Adrenal gland (tissue), 12 donors: Measurements from ENCODE around the gene NR0B1. TPM values are rescaled to one million over a fixed set of nuclear protein-coding genes. Genes with fewer than 3 reads are reported as not detected.
A peak's percentile ranks its signal among the peaks of the same experiment; 100 is the strongest.

Source experiments
- DNase-seq, 7 donors: peaks; one replicate each; pipeline ENCODE4 v3.0.0-alpha.2; 2019 to 2020
- H3K27ac ChIP-seq, 5 donors: fragments of 200-600 bp; sonication (generic) in 4 of 5; 1 replicate in 3 of 5; 2 replicates in 2 of 5; pipeline versions ENCODE4 v1.5.1 to v1.8.0; 2016 to 2020; ENCODE audit warnings: mild to moderate bottlenecking in 1 of 5
- H3K27me3 ChIP-seq: fragments of 200-600 bp; 2 replicates; pipeline ENCODE4 v1.8.0; 2021
- H3K36me3 ChIP-seq, 2 donors: fragments of 200-600 bp; replicated peaks in 1 of 2; 1 replicate in 1 of 2; 2 replicates in 1 of 2; pipeline versions ENCODE4 v1.5.1 to v1.8.0; 2018 to 2022
- H3K4me1 ChIP-seq, 2 donors: fragments of 200-600 bp; replicated peaks in 1 of 2; 1 replicate in 1 of 2; 2 replicates in 1 of 2; pipeline versions ENCODE4 v1.5.1 to v1.8.0; 2018 to 2021
- H3K4me3 ChIP-seq, 4 donors: fragments of 200-600 bp; sonication (generic) in 3 of 4; one replicate each; pipeline ENCODE4 v1.5.1; 2016 to 2018
- H3K9me3 ChIP-seq, 3 donors: fragments of 200-600 bp; sonication (generic) in 1 of 3; replicated peaks in 1 of 3; 1 replicate in 2 of 3; 2 replicates in 1 of 3; pipeline versions ENCODE4 v1.5.1 to v1.8.0; 2016 to 2021
- POLR2A ChIP-seq, 2 donors: fragments of 450-650 bp; IDR thresholded peaks; one replicate each; pipeline ENCODE4 v1.6.1; 2017; ENCODE audit warnings: antibody characterized with exemption in 2 of 2, mild to moderate bottlenecking in 2 of 2, moderate library complexity in 1 of 2
- whole genome bisulfite sequencing, 4 donors: extraction: QIAGEN DNeasy Blood & Tissue Kit in 2 of 4; methylation state at CpG; one replicate each; pipeline versions ENCODE4 v1.1.5 to v1.1.7; 2013 to 2017; 5-methylcytosine and 5-hydroxymethylcytosine counted together
- intact Hi-C, 2 donors: fragments of 100-400 bp; cut with DNase I; formaldehyde crosslinking; loops; one replicate each; pipeline versions ENCODE4 v1.14.1 to v1.15.0; 2022 to 2023
- polyA plus RNA-seq, 3 donors: library from polyadenylated mRNA; stranded (reverse); fragments of 200-250 nt in 2 of 3; fragments of 350-450 nt in 1 of 3; fragmentation: Illumina TruSeq in 1 of 3; extraction: RNeasy Lipid Tissue Mini Kit (QIAGEN cat#74804) in 1 of 3; gene quantifications; one replicate each; pipeline ENCODE4 v1.2.3, GENCODE V29; 2013 to 2014
- total RNA-seq, 9 donors: library from RNA; depleted of rRNA in 4 of 9; stranded (reverse); fragments of >200 nt in 4 of 9; fragments of 120-200 nt in 1 of 9; fragmentation: NEBNext Ultra II Directional in 1 of 9; extraction: Animal tissue kit (Norgen Biotek cat#: 25700) in 1 of 9; gene quantifications; one replicate each; pipeline versions ENCODE4 v1.1.0 to v1.2.4, GENCODE V29; 2013 to 2023
- TF ChIP-seq, protein P1 (sequence below), 6 experiments: fragments of 450-650 bp in 4 of 6; fragments of 200-600 bp in 2 of 6; sonication (generic) in 1 of 6; IDR thresholded peaks; 1 replicate in 5 of 6; 2 replicates in 1 of 6; pipeline versions ENCODE4 v1.5.1 to v1.8.0; 2016 to 2021; ENCODE audit warnings: antibody characterized with exemption in 6 of 6, mild to moderate bottlenecking in 2 of 6, moderate library complexity in 1 of 6
- donor health status: healthy with polysubstance abuse.
- donor health status: Bipolar disorder and iron deficiency.
- donor health status: DM: yes; HTN: yes; CAD: no.
- donor health status: DM: no; HTN: no; CAD: no.
- donor health status: DM: no; HTN: no; CAD: no.
- donor health status: DM: yes; HTN: yes; CAD: no.

NR0B1 gene
- total and polyA plus RNA-seq, 12 donors = 5.4 to 77.4 (median 43.3) TPM

DNA sequence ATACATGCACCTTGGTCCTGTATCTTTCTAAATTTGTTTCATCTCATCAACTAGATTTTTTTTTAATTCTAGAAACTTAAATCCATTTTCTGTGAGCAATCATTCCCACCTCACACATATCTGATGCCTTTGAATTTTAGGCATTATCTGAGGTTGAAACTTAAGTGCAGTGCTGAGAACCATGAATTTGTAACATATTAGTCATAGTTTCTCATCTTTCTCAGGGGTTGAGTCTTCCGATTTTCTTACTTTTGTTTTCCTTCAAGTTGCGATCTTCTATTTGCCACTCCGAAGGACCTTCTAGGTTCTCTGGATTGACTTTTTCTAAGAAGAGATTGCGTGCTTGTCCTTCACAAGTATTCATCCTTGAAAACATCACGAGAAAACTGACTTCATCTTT lies 3.7 kb upstream of the NR0B1 start:
- 42 to 58% (median 52%) methylated on average over 5 of the region's 5 CpGs for WGBS, 4 donors
- H3K27ac ChIP-seq = peak overlapping the region in 3 of 5 donors; percentile 4 to 71 (median 46)
- H3K36me3 ChIP-seq = no peaks in the 10 kb centered on the region
- intact Hi-C loops = no loop called here
- H3K27me3 ChIP-seq = peaks cover 15% of the 10 kb centered on the region
- H3K9me3 ChIP-seq = no peaks in the 10 kb centered on the region
- TF ChIP-seq, protein P1, sequence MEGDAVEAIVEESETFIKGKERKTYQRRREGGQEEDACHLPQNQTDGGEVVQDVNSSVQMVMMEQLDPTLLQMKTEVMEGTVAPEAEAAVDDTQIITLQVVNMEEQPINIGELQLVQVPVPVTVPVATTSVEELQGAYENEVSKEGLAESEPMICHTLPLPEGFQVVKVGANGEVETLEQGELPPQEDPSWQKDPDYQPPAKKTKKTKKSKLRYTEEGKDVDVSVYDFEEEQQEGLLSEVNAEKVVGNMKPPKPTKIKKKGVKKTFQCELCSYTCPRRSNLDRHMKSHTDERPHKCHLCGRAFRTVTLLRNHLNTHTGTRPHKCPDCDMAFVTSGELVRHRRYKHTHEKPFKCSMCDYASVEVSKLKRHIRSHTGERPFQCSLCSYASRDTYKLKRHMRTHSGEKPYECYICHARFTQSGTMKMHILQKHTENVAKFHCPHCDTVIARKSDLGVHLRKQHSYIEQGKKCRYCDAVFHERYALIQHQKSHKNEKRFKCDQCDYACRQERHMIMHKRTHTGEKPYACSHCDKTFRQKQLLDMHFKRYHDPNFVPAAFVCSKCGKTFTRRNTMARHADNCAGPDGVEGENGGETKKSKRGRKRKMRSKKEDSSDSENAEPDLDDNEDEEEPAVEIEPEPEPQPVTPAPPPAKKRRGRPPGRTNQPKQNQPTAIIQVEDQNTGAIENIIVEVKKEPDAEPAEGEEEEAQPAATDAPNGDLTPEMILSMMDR (IDR thresholded peaks at IDR 0.05) = no peak
- TF ChIP-seq POLR2A (IDR thresholded peaks at IDR 0.05) = no peak
- peaks cover 0 to 5% of the 10 kb centered on the region in 2 donors for H3K4me1 ChIP-seq
- peak overlapping the region in 1 of 4 donors; percentile 19 for H3K4me3 ChIP-seq
- no peak for DNase-seq

DNA sequence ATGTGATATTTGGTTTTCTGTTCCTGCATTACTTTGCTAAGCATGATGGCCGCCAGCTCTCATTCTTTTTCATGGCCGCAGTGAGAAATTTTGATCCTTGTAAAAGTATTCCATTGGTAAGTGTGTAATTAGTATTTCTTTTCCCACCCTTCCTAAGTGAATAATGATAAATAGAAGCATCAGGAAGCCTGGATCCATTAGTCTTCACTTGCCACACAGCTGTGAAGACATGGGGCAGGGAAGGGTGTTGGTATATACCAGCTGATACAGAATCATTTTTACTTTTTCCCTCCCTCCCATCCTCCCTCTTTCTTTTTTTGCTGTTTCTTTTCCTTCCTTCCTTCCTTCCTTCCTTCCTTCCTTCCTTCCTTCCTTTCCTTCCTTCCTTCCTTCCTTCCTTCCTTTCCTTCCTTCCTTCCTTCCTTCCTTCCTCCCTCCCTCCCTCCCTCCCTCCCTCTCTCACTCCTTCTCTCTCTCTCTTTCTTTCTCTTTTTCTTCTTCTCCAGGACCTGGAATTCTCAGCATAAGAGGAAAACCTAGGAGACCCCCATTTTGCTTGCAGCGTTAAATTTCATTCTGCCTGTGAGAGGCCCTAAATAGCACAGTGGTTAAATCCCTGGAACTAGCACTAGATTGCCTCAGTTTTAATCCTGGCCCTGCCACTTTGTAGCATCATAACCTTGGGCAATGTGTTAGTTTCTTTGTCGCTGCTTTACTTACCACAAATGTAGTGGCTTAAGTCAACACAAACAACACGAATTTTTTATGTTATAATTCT lies 1.4 kb upstream of the NR0B1 start:
- H3K4me1 ChIP-seq = peaks cover 0 to 5% of the 10 kb centered on the region in 2 donors
- DNase-seq = no peak
- TF ChIP-seq, protein P1 (IDR thresholded peaks at IDR 0.05) = no peak
- TF ChIP-seq POLR2A (IDR thresholded peaks at IDR 0.05) = no peak
- H3K36me3 ChIP-seq = no peaks in the 10 kb centered on the region
- peaks cover 20% of the 10 kb centered on the region for H3K27me3 ChIP-seq
- H3K9me3 ChIP-seq = no peaks in the 10 kb centered on the region
- no peak overlapping the region for H3K4me3 ChIP-seq
- 60 to 85% (median 73%) methylated on average over 5 of the region's 5 CpGs for WGBS, 4 donors
- H3K27ac ChIP-seq = no peak overlapping the region
- intact Hi-C loops = no loop called here

DNA sequence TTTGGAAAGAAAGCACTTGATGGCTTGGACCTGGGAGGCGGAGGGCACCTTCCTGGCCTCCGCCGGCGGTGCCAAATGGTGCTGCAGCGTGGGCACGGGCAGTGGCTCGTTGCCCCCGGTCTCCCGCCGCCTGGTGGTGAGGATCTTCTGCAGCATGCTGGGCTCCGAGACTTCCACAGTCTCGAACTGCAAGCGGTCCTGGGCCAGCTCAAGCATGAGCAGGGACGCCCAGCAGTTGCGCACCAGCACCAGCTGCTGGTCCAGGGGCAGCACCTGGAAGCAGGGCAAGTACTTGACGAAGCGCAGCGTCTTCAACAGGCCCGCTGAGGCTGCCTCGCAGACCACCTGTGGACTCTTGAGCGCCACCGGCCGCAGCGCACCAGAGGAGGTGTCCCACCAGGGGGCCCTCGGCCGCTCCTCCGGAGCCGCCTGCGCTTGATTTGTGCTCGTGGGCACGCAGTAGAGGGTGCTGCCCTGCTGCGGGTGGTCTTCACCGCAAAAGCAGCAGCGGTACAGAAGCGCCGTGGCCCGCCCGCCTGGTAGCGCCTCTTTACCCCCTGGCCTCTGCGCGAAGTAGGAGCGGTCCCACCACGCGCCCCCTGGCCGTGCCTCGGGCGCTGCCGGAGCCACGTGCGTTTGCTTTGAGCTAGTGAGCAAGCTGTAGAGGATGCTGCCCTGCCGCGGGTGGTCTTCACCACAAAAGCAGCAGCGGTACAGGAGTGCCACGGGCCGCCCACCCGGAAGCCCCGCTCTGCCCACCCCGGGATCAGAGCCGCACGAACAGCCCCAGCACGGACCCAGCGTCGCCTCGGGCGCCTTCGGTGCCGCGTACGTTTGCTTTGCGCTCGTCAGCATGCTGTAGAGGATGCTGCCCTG lies 689 bp downstream of the NR0B1 start:
- Histone ChIP-seq H3K4me1 (peaks cover 0 to 3% of the 10 kb centered on the region in 2 donors), H3K36me3 (no peaks in the 10 kb centered on the region), H3K9me3 (no peaks in the 10 kb centered on the region), H3K27me3 (peaks cover 20% of the 10 kb centered on the region), H3K27ac (peak overlapping the region in 4 of 5 donors; percentile 40 to 61 (median 52)), H3K4me3 (peak overlapping the region in 3 of 4 donors; percentile 30 to 43 (median 32))
- TF ChIP-seq POLR2A (IDR thresholded peaks at IDR 0.05) = peak in 1 of 2 donors; percentile 51
- TF ChIP-seq, protein P1 (IDR thresholded peaks at IDR 0.05) = peak in 5 of 6 experiments; percentile 50 to 66 (median 61)
- 1 to 32% (median 18%) methylated on average over 9 to 71 of the region's 71 CpGs; no CpG with 5 or more reads in 1 of the 4 donors for WGBS, 4 donors
- peak; percentile 70 to 76 (median 73) for DNase-seq
- intact Hi-C loops = no loop called here

DNA sequence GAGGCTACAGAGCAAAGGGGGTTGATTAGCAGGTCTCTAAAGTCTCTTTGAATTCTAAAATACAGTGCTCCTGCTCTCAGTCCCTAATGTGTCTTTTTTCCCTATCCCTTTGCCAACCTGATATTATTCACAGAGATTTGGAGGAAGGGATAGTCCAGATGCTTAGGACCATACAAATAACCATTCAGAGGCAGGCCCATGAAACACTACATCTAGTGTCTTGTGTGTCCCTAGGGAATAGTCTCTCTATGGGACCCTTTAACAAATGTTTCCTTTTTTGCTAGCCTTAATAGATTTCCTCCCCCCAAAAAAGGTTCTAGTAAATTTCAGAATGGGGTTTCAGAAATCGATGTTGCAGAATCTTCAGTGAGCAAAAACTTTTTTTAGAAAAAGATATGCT lies 1.7 kb downstream of the NR0B1 start:
- Histone ChIP-seq H3K9me3 (no peaks in the 10 kb centered on the region), H3K4me1 (peaks cover under 1 to 5% of the 10 kb centered on the region in 2 donors), H3K4me3 (peak overlapping the region in 2 of 4 donors; percentile 30 to 43), H3K27ac (peak overlapping the region in 3 of 5 donors; percentile 52 to 61 (median 53)), H3K27me3 (peaks cover 20% of the 10 kb centered on the region), H3K36me3 (no peaks in the 10 kb centered on the region)
- no peak for DNase-seq
- intact Hi-C loops = no loop called here
- TF ChIP-seq, protein P1 (IDR thresholded peaks at IDR 0.05) = no peak
- TF ChIP-seq POLR2A (IDR thresholded peaks at IDR 0.05) = no peak
- WGBS, 4 donors = 23 to 46% (median 43%) methylated on average over 1 of the region's 1 CpG
